ENCODE data around the gene GNB4. TPM values are rescaled to one million over a fixed set of nuclear protein-coding genes. Genes with fewer than 3 reads are reported as not detected.

The GNB4 gene
- total RNA-seq, 1 donor from 2014 or later = 15.8 TPM

DNA sequence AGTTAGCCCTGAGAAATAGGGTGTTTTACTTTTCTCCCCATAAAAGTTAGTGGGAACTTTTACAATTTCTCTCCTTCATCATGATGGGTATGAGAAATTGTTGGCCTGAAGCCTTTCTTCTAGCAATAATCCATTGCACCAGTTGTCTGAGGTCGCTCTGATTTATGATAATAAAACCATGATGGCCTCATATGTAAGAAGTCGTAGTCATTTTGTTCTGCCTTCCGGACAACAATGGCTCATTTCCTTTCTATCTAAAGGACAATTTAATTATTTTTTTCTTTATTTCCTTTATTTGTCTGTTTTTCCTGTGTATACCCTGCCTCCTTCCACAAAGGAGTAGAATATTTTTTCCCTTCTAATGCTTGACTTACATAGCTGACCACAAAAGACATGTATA lies 31.6 kb upstream of the GNB4 start:
- no peak for FAIRE-seq

DNA sequence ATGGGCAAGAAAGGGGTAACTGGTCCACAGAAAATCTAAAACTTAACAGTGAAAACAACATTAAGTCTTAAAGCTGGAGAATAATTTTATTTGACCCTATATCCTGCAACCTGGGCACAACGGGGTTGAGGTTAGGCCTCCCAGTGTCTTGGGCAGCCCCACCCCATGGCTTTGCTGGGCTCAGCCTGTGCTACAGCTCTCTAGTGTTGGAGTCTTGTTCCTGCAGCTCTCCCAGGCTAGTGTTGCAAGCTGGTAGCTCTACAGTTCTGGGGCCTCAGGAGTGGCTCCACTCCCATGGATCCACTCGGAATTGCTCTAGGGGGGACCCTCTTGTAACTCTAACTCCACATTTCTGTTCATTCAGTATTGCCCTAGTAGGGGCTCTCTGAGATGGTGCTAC lies 24.9 kb upstream of the GNB4 start:
- no peak for FAIRE-seq
- TF ChIP-seq, protein P1, sequence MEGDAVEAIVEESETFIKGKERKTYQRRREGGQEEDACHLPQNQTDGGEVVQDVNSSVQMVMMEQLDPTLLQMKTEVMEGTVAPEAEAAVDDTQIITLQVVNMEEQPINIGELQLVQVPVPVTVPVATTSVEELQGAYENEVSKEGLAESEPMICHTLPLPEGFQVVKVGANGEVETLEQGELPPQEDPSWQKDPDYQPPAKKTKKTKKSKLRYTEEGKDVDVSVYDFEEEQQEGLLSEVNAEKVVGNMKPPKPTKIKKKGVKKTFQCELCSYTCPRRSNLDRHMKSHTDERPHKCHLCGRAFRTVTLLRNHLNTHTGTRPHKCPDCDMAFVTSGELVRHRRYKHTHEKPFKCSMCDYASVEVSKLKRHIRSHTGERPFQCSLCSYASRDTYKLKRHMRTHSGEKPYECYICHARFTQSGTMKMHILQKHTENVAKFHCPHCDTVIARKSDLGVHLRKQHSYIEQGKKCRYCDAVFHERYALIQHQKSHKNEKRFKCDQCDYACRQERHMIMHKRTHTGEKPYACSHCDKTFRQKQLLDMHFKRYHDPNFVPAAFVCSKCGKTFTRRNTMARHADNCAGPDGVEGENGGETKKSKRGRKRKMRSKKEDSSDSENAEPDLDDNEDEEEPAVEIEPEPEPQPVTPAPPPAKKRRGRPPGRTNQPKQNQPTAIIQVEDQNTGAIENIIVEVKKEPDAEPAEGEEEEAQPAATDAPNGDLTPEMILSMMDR (IDR thresholded peaks at IDR 0.05; ENCODE audit: insufficient read depth, low read length, severe bottlenecking) = no peak
- Histone ChIP-seq H3K36me3 (ENCODE audit: control insufficient read depth, insufficient read depth, low read length) (no peaks in the 10 kb centered on the region), H3K4me3 (ENCODE audit: low read depth, low read length) (no peak overlapping the region), H3K27me3 (ENCODE audit: control insufficient read depth, insufficient read depth, low read length) (no peaks in the 10 kb centered on the region)
- no peak for DNase-seq (ENCODE audit: low read depth)

More for the DNA sequence above, 31.6 kb upstream of the GNB4 start:
- H3K4me3 ChIP-seq (ENCODE audit: low read depth, low read length) = no peak overlapping the region
- no peaks in the 10 kb centered on the region for H3K36me3 ChIP-seq (ENCODE audit: control insufficient read depth, insufficient read depth, low read length)
- TF ChIP-seq, protein P1 (IDR thresholded peaks at IDR 0.05; ENCODE audit: insufficient read depth, low read length, severe bottlenecking) = no peak
- DNase-seq (ENCODE audit: low read depth) = no peak
- H3K27me3 ChIP-seq (ENCODE audit: control insufficient read depth, insufficient read depth, low read length) = no peaks in the 10 kb centered on the region

DNA sequence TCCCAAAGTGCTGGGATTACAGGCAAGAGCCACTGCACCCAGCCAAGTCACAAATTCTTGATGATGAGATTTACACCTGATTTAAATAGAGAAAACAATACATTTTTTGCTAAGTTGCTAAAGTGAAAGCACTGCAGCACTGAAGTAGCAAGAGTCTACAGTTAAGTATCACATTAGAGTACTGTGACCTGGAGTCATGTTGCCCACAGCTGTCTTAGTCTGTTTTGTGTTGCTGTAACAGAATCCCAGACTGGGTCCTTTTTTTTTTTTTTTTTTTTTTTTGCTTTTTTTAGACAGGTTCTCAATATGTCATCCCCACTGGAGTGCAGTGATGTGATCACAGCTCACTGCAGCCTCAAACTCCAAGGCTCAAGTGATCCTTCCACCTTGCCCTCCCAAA lies 23.2 kb upstream of the GNB4 start:
- FAIRE-seq = no peak
- H3K4me3 ChIP-seq (ENCODE audit: low read depth, low read length) = no peak overlapping the region
- DNase-seq (ENCODE audit: low read depth) = no peak
- no peaks in the 10 kb centered on the region for H3K27me3 ChIP-seq (ENCODE audit: control insufficient read depth, insufficient read depth, low read length)
- TF ChIP-seq, protein P1 (IDR thresholded peaks at IDR 0.05; ENCODE audit: insufficient read depth, low read length, severe bottlenecking) = no peak
- no peaks in the 10 kb centered on the region for H3K36me3 ChIP-seq (ENCODE audit: control insufficient read depth, insufficient read depth, low read length)

DNA sequence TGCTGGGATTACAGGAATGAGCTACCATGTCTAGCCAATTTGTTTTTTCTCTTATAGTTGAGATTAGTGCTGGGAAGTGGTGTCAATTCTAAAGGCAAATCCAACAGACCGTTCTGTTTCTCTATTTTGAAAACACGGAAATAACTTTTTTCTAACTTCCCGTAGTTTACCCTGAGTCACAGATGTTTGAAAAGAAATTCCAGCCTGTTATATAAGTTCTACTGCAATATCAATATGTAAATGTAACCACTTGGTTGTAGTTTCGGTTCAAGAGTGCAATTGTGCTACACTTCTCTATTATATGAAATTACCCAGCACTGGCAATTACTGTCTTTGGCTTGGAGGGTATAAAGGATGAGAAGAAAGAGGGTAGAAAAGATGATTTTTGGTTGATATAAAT lies 22.3 kb upstream of the GNB4 start:
- H3K4me3 ChIP-seq (ENCODE audit: low read depth, low read length) = no peak overlapping the region
- no peaks in the 10 kb centered on the region for H3K27me3 ChIP-seq (ENCODE audit: control insufficient read depth, insufficient read depth, low read length)
- TF ChIP-seq, protein P1 (IDR thresholded peaks at IDR 0.05; ENCODE audit: insufficient read depth, low read length, severe bottlenecking) = no peak
- FAIRE-seq = no peak
- H3K36me3 ChIP-seq (ENCODE audit: control insufficient read depth, insufficient read depth, low read length) = no peaks in the 10 kb centered on the region
- DNase-seq (ENCODE audit: low read depth) = no peak

DNA sequence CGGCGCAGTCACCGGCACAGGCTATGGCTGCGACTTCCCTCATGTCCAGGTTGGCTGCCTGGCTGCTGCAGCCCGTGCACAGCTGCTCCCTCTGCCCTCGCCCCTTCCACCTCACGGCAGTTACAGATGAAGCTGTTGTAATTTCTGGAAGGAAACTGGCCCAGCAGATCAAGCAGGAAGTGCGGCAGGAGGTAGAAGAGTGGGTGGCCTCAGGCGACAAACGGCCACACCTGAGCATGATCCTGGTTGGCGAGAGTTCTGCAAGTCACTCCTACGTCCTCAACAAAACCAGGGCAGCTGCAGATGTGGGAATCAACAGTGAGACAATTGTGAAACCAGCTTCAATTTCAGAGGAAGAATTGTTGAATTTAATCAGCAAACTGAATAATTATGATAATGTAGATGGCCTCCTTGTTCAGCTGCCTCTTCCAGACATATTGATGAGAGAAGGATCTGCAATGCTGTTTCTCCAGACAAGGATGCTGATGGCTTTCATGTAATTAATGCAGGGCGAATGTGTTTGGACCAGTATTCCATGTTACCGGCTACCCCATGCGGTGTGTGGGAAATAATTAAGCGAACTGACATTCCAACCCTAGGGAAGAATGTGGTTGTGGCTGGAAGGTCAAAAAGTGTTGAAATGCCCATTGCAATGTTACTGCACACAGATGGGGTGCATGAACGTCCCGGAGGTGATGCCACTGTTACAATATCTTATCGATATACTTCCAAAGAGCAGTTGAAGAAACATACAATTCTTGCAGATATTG lies 13.2 kb upstream of the GNB4 start:
- TF ChIP-seq, protein P1 (IDR thresholded peaks at IDR 0.05; ENCODE audit: insufficient read depth, low read length, severe bottlenecking) = no peak
- FAIRE-seq = peak; percentile 87
- no peak for DNase-seq (ENCODE audit: low read depth)

DNA sequence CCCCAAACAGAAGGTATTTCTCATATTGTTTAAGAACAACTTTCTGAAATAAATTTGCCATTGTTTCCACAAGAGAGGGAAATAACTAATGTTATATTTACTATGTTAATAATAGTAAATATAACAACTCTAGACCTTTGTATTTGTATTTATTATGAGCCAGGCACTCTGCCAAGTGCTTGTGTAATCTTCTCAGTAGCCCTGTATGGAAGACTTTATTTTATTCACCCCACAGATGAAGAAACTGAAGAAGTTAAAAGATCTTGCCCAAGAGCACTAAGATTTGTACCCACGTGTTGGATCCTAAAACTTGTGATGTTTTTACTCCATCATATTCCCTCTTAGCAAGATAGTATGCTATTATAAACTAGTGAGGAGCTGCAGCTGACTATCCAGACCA lies 12.0 kb upstream of the GNB4 start:
- no peaks in the 10 kb centered on the region for H3K36me3 ChIP-seq (ENCODE audit: control insufficient read depth, insufficient read depth, low read length)
- H3K27me3 ChIP-seq (ENCODE audit: control insufficient read depth, insufficient read depth, low read length) = no peaks in the 10 kb centered on the region
- no peak overlapping the region for H3K4me3 ChIP-seq (ENCODE audit: low read depth, low read length)
- FAIRE-seq (no peak), DNase-seq (ENCODE audit: low read depth) (no peak)
- TF ChIP-seq, protein P1 (IDR thresholded peaks at IDR 0.05; ENCODE audit: insufficient read depth, low read length, severe bottlenecking) = no peak

More for the DNA sequence above, 13.2 kb upstream of the GNB4 start:
- Histone ChIP-seq H3K36me3 (ENCODE audit: control insufficient read depth, insufficient read depth, low read length) (no peaks in the 10 kb centered on the region), H3K27me3 (ENCODE audit: control insufficient read depth, insufficient read depth, low read length) (no peaks in the 10 kb centered on the region), H3K4me3 (ENCODE audit: low read depth, low read length) (no peak overlapping the region)
